ENCODE results near the gene GNG8. TPM values are rescaled to one million over a fixed set of nuclear protein-coding genes. Genes with fewer than 3 reads are reported as not detected.

GNG8 gene
- 22.5 TPM for polyA plus RNA-seq (2013, experiment 1 of 2)
- polyA plus RNA-seq (2013, experiment 2 of 2) = 30.8 TPM

GRCh38 chr19:46635920-46636761, at the start of gene GNG8:
Gene GNG8, minus strand, starts transcription at chr19:46636202. Its CDS starts 1,520 bp downstream, at chr19:46634682.
- no peak within 1 kb of the TSS for H3K27ac ChIP-seq (ENCODE audit: low read depth, low read length, severe bottlenecking)
- H3K4me3 ChIP-seq (ENCODE audit: extremely low read depth, insufficient read depth, low read length, poor library complexity, severe bottlenecking) = peak within 1 kb of the TSS; percentile 50

GRCh38 chr19:46685189-46685588, 49.2 kb upstream of the GNG8 start:
- WGBS, 2 experiments (ENCODE audit: insufficient coverage in 2 of 2) = no CpG with 5 or more reads among the region's 3 CpGs
- Histone ChIP-seq H3K4me1 (ENCODE audit: control insufficient read depth, insufficient read depth, low read length, poor library complexity, severe bottlenecking) (no peaks in the 10 kb centered on the region), H3K4me3 (ENCODE audit: extremely low read depth, insufficient read depth, low read length, poor library complexity, severe bottlenecking) (no peak overlapping the region), H3K27ac (ENCODE audit: low read depth, low read length, severe bottlenecking) (no peak overlapping the region), H3K36me3 (ENCODE audit: control insufficient read depth, insufficient read depth, low read length) (peaks cover 83% of the 10 kb centered on the region), H3K9me3 (ENCODE audit: control insufficient read depth, low read length) (no peaks in the 10 kb centered on the region)

More at GRCh38 chr19:46635920-46636761, at the start of gene GNG8:
- peaks cover 41% of the 10 kb centered on the region for H3K4me1 ChIP-seq (ENCODE audit: control insufficient read depth, insufficient read depth, low read length, poor library complexity, severe bottlenecking)
- 24 to 30% methylated on average over 21 to 27 of the region's 34 CpGs for WGBS, 2 experiments (ENCODE audit: insufficient coverage in 2 of 2)
- no peaks in the 10 kb centered on the region for H3K36me3 ChIP-seq (ENCODE audit: control insufficient read depth, insufficient read depth, low read length)
- H3K9me3 ChIP-seq (ENCODE audit: control insufficient read depth, low read length) = no peaks in the 10 kb centered on the region

- Histone ChIP-seq H3K27ac (ENCODE audit: low read depth, low read length, severe bottlenecking) (no peak overlapping the region), H3K36me3 (ENCODE audit: control insufficient read depth, insufficient read depth, low read length) (peaks cover 87% of the 10 kb centered on the region), H3K4me3 (ENCODE audit: extremely low read depth, insufficient read depth, low read length, poor library complexity, severe bottlenecking) (no peak overlapping the region), H3K4me1 (ENCODE audit: control insufficient read depth, insufficient read depth, low read length, poor library complexity, severe bottlenecking) (no peaks in the 10 kb centered on the region), H3K9me3 (ENCODE audit: control insufficient read depth, low read length) (no peaks in the 10 kb centered on the region)
- 93 to 94% methylated on average over 16 to 17 of the region's 26 CpGs for WGBS, 2 experiments (ENCODE audit: insufficient coverage in 2 of 2)
Observed at GRCh38 chr19:46678110-46678732, 42.2 kb upstream of the GNG8 start.

- Histone ChIP-seq H3K9me3 (ENCODE audit: control insufficient read depth, low read length) (no peaks in the 10 kb centered on the region), H3K4me3 (ENCODE audit: extremely low read depth, insufficient read depth, low read length, poor library complexity, severe bottlenecking) (no peak overlapping the region), H3K27ac (ENCODE audit: low read depth, low read length, severe bottlenecking) (no peak overlapping the region), H3K36me3 (ENCODE audit: control insufficient read depth, insufficient read depth, low read length) (peaks cover 74% of the 10 kb centered on the region), H3K4me1 (ENCODE audit: control insufficient read depth, insufficient read depth, low read length, poor library complexity, severe bottlenecking) (peaks cover 5% of the 10 kb centered on the region)
- 94 to 97% methylated on average over 18 to 21 of the region's 21 CpGs for WGBS, 2 experiments (ENCODE audit: insufficient coverage in 2 of 2)
Observed at GRCh38 chr19:46674416-46675178, 38.6 kb upstream of the GNG8 start.

GRCh38 chr19:46670813-46671212, 34.8 kb upstream of the GNG8 start:
- peaks cover 5% of the 10 kb centered on the region for H3K4me1 ChIP-seq (ENCODE audit: control insufficient read depth, insufficient read depth, low read length, poor library complexity, severe bottlenecking)
- H3K9me3 ChIP-seq (ENCODE audit: control insufficient read depth, low read length) = no peaks in the 10 kb centered on the region
- H3K27ac ChIP-seq (ENCODE audit: low read depth, low read length, severe bottlenecking) = no peak overlapping the region
- no peak overlapping the region for H3K4me3 ChIP-seq (ENCODE audit: extremely low read depth, insufficient read depth, low read length, poor library complexity, severe bottlenecking)
- H3K36me3 ChIP-seq (ENCODE audit: control insufficient read depth, insufficient read depth, low read length) = peaks cover 40% of the 10 kb centered on the region

- H3K36me3 ChIP-seq (ENCODE audit: control insufficient read depth, insufficient read depth, low read length) = peaks cover 21% of the 10 kb centered on the region
- H3K4me1 ChIP-seq (ENCODE audit: control insufficient read depth, insufficient read depth, low read length, poor library complexity, severe bottlenecking) = peaks cover 5% of the 10 kb centered on the region
- 80 to 100% methylated on average over 1 of the region's 3 CpGs for WGBS, 2 experiments (ENCODE audit: insufficient coverage in 2 of 2)
- H3K9me3 ChIP-seq (ENCODE audit: control insufficient read depth, low read length) = no peaks in the 10 kb centered on the region
- no peak overlapping the region for H3K27ac ChIP-seq (ENCODE audit: low read depth, low read length, severe bottlenecking)
- H3K4me3 ChIP-seq (ENCODE audit: extremely low read depth, insufficient read depth, low read length, poor library complexity, severe bottlenecking) = no peak overlapping the region
Observed at GRCh38 chr19:46668662-46669061, 32.7 kb upstream of the GNG8 start.

- H3K27ac ChIP-seq (ENCODE audit: low read depth, low read length, severe bottlenecking) = no peak overlapping the region
- H3K9me3 ChIP-seq (ENCODE audit: control insufficient read depth, low read length) = no peaks in the 10 kb centered on the region
- peaks cover 5% of the 10 kb centered on the region for H3K4me1 ChIP-seq (ENCODE audit: control insufficient read depth, insufficient read depth, low read length, poor library complexity, severe bottlenecking)
- H3K4me3 ChIP-seq (ENCODE audit: extremely low read depth, insufficient read depth, low read length, poor library complexity, severe bottlenecking) = no peak overlapping the region
- H3K36me3 ChIP-seq (ENCODE audit: control insufficient read depth, insufficient read depth, low read length) = no peaks in the 10 kb centered on the region
- 87 to 100% methylated on average over 1 to 3 of the region's 8 CpGs for WGBS, 2 experiments (ENCODE audit: insufficient coverage in 2 of 2)
Observed at GRCh38 chr19:46665072-46665471, 29.1 kb upstream of the GNG8 start.

- H3K4me3 ChIP-seq (ENCODE audit: extremely low read depth, insufficient read depth, low read length, poor library complexity, severe bottlenecking) = peak overlapping the region; percentile 25
- peak overlapping the region; percentile 93 for H3K27ac ChIP-seq (ENCODE audit: low read depth, low read length, severe bottlenecking)
Observed at GRCh38 chr19:46661735-46662592, 26.0 kb upstream of the GNG8 start.

GRCh38 chr19:46661020-46661731, 25.2 kb upstream of the GNG8 start, which contains the start of gene DACT3:
Gene DACT3, minus strand, starts transcription at chr19:46661182. Its CDS starts 118 bp downstream, at chr19:46661064.
- Histone ChIP-seq H3K27ac (ENCODE audit: low read depth, low read length, severe bottlenecking) (peak within 1 kb of the TSS; percentile 93), H3K9me3 (ENCODE audit: control insufficient read depth, low read length) (no peaks in the 10 kb centered on the region), H3K4me1 (ENCODE audit: control insufficient read depth, insufficient read depth, low read length, poor library complexity, severe bottlenecking) (peaks cover 12% of the 10 kb centered on the region), H3K36me3 (ENCODE audit: control insufficient read depth, insufficient read depth, low read length) (peaks cover 24% of the 10 kb centered on the region), H3K4me3 (ENCODE audit: extremely low read depth, insufficient read depth, low read length, poor library complexity, severe bottlenecking) (peak within 1 kb of the TSS; percentile 79)
- WGBS, 2 experiments (ENCODE audit: insufficient coverage in 2 of 2) = 0 to 1% methylated on average over 30 to 31 of the region's 61 CpGs

More at GRCh38 chr19:46661735-46662592, 26.0 kb upstream of the GNG8 start:
- WGBS, 2 experiments (ENCODE audit: insufficient coverage in 2 of 2) = 7 to 10% methylated on average over 12 of the region's 19 CpGs
- Histone ChIP-seq H3K9me3 (ENCODE audit: control insufficient read depth, low read length) (no peaks in the 10 kb centered on the region), H3K4me1 (ENCODE audit: control insufficient read depth, insufficient read depth, low read length, poor library complexity, severe bottlenecking) (peaks cover 12% of the 10 kb centered on the region), H3K36me3 (ENCODE audit: control insufficient read depth, insufficient read depth, low read length) (peaks cover 17% of the 10 kb centered on the region)

All from mesodermal cell (in vitro differentiated cells).